Measurements from ENCODE around the gene HPSE2.

GRCh38 chr10:98602224-98602623, 633.4 kb downstream of the HPSE2 start:
- TF ChIP-seq MAX (IDR thresholded peaks at IDR 0.05) = no peak
- TF ChIP-seq ELK1 (IDR thresholded peaks at IDR 0.05; ENCODE audit: low read depth, low read length) = no peak
- no peak for TF ChIP-seq CTCF (IDR thresholded peaks at IDR 0.05)
- no peak for TF ChIP-seq PHF8 (IDR thresholded peaks at IDR 0.05; ENCODE audit: borderline replicate concordance, low read depth)
- TF ChIP-seq CBX8 (IDR thresholded peaks at IDR 0.05) = no peak
- TF ChIP-seq HOXB13 (CRISPR knock-in tag; IDR thresholded peaks at IDR 0.05; ENCODE audit: low read depth) = no peak
- no peak for TF ChIP-seq POLR2A (IDR thresholded peaks at IDR 0.05; ENCODE audit: low read length)
- TF ChIP-seq JUN (IDR thresholded peaks at IDR 0.05) = no peak
- TF ChIP-seq EP300 (IDR thresholded peaks at IDR 0.05) = no peak
- no peak for TF ChIP-seq MYC (IDR thresholded peaks at IDR 0.05; ENCODE audit: borderline replicate concordance, low read length)
- TF ChIP-seq RNF2 (IDR thresholded peaks at IDR 0.05; ENCODE audit: borderline replicate concordance, low read depth) = no peak
- TF ChIP-seq NR3C1 (IDR thresholded peaks at IDR 0.05) = no peak
- TF ChIP-seq FOSL2 (IDR thresholded peaks at IDR 0.05) = no peak
- TF ChIP-seq FOSL2 (CRISPR knock-in tag; IDR thresholded peaks at IDR 0.05) = no peak

All from A549 (cell line).